ENCODE results near the gene PPP6R2. TPM values are rescaled to one million over a fixed set of nuclear protein-coding genes. Genes with fewer than 3 reads are reported as not detected.

PPP6R2 gene
- total RNA-seq, 3 donors from 2014 or later (not counting 1 experiment from before 2014, with no cell fraction given), result 76.0 to 103 (median 78.1) TPM

DNA sequence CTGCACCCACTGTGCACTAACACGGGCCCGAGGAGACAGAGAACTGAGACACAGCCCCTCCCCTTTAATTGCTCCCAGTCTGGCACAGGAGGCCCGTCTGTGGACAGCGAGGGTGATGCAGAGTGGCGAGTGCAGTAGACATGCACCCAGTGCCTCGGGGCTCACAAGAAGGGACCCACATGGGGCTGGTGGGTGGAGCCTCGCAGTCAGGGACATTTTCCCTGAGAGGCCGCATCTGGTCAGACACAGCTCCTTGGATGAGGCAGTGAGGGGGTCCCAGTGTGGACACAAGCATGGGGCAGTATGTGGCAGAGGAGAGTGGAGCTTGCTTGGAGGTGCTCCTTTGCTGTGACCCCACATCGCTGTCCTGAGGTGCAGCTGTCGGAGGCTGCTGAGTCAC, 76.9 kb downstream of the PPP6R2 start:
- H3K36me3 ChIP-seq (ENCODE audit: control insufficient read depth, insufficient read depth, low read length), result peaks cover 81% of the 10 kb centered on the region
- H3K27me3 ChIP-seq (ENCODE audit: control insufficient read depth, insufficient read depth, low read length), result no peaks in the 10 kb centered on the region
- ATAC-seq (no peak), DNase-seq (no peak)
- H3K9me3 ChIP-seq (ENCODE audit: control insufficient read depth, insufficient read depth, low read length), result no peaks in the 10 kb centered on the region
- TF ChIP-seq, protein P1, sequence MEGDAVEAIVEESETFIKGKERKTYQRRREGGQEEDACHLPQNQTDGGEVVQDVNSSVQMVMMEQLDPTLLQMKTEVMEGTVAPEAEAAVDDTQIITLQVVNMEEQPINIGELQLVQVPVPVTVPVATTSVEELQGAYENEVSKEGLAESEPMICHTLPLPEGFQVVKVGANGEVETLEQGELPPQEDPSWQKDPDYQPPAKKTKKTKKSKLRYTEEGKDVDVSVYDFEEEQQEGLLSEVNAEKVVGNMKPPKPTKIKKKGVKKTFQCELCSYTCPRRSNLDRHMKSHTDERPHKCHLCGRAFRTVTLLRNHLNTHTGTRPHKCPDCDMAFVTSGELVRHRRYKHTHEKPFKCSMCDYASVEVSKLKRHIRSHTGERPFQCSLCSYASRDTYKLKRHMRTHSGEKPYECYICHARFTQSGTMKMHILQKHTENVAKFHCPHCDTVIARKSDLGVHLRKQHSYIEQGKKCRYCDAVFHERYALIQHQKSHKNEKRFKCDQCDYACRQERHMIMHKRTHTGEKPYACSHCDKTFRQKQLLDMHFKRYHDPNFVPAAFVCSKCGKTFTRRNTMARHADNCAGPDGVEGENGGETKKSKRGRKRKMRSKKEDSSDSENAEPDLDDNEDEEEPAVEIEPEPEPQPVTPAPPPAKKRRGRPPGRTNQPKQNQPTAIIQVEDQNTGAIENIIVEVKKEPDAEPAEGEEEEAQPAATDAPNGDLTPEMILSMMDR (IDR thresholded peaks at IDR 0.05), result no peak
- H3K4me3 ChIP-seq (ENCODE audit: low read length), result no peak overlapping the region
- Mint-ChIP-seq H3K4me3 (no peak overlapping the region), H3K27me3 (ENCODE audit: low read depth in 2 of 2) (no peaks in the 10 kb centered on the region), H3K27ac (peak overlapping the region in 1 of 2 donors; percentile 5), H3K36me3 (peaks cover 12% of the 10 kb centered on the region), H3K9me3 (no peaks in the 10 kb centered on the region), H3K4me1 (peaks cover 0 to 3% of the 10 kb centered on the region in 2 donors)
- WGBS (ENCODE audit: insufficient coverage), result 98% methylated on average over 10 of the region's 10 CpGs
- no peaks in the 10 kb centered on the region for H3K4me1 ChIP-seq (ENCODE audit: control insufficient read depth, insufficient read depth, low read length)
- no peak overlapping the region for H3K27ac ChIP-seq (ENCODE audit: low read length)
- intact Hi-C loops (cut with micrococcal nuclease), result no loop called here

DNA sequence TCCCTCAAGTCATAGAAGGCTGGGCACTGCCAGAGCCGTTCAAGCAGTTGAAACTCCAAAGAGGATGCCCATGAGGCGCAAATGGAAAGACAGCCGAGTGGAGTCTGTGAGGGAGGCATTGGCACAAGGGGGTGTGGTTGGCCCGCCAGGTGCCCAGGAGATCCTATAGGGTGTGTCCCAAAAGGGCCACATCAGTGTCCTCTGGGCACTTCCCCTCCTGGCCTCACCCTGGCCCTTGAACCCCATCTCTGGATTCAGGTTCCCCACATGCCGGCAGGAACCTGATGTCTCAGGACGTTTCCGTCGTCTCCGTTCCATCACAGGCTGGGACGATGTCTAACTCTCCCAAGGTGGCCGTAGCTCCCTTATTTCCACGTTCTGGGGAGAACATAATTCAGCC, 77.5 kb downstream of the PPP6R2 start:
- no peak overlapping the region for H3K27ac ChIP-seq (ENCODE audit: low read length)
- H3K36me3 ChIP-seq (ENCODE audit: control insufficient read depth, insufficient read depth, low read length), result peaks cover 82% of the 10 kb centered on the region
- H3K4me3 Mint-ChIP-seq, result no peak overlapping the region
- TF ChIP-seq, protein P1 (IDR thresholded peaks at IDR 0.05), result no peak
- peaks cover 0 to 3% of the 10 kb centered on the region in 2 donors for H3K4me1 Mint-ChIP-seq
- DNase-seq (no peak), ATAC-seq (no peak)
- H3K27me3 Mint-ChIP-seq (ENCODE audit: low read depth in 2 of 2), result no peaks in the 10 kb centered on the region
- H3K9me3 ChIP-seq (ENCODE audit: control insufficient read depth, insufficient read depth, low read length), result no peaks in the 10 kb centered on the region
- no peaks in the 10 kb centered on the region for H3K27me3 ChIP-seq (ENCODE audit: control insufficient read depth, insufficient read depth, low read length)
- WGBS (ENCODE audit: insufficient coverage), result 96% methylated on average over 12 of the region's 12 CpGs
- H3K4me1 ChIP-seq (ENCODE audit: control insufficient read depth, insufficient read depth, low read length), result no peaks in the 10 kb centered on the region
- intact Hi-C loops (cut with micrococcal nuclease), result no loop called here
- no peak overlapping the region for H3K27ac Mint-ChIP-seq
- H3K36me3 Mint-ChIP-seq, result peaks cover 13% of the 10 kb centered on the region
- no peaks in the 10 kb centered on the region for H3K9me3 Mint-ChIP-seq
- H3K4me3 ChIP-seq (ENCODE audit: low read length), result no peak overlapping the region

DNA sequence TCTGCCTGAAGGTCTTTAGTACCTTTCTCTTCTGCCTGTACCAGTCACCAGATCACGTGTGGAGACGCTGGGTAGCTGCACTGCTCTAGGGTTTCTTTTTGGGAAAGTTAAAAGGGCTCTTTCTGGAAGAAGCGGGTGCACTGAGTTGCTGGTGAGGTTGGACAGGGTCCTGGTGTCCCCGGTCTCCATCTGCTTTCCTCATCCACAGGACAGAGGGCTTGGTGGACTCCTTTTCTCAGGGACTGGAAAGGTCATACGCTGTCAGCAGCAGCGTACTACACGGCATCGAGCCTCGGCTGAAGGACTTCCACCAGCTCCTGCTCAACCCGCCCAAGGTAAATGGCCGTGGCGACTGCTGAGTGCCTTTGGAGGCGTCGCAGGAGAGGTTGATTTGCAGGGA, 78.9 kb downstream of the PPP6R2 start:
- Histone ChIP-seq H3K27ac (ENCODE audit: low read length) (no peak overlapping the region), H3K9me3 (ENCODE audit: control insufficient read depth, insufficient read depth, low read length) (no peaks in the 10 kb centered on the region), H3K4me1 (ENCODE audit: control insufficient read depth, insufficient read depth, low read length) (no peaks in the 10 kb centered on the region), H3K36me3 (ENCODE audit: control insufficient read depth, insufficient read depth, low read length) (peaks cover 75% of the 10 kb centered on the region), H3K4me3 (ENCODE audit: low read length) (no peak overlapping the region), H3K27me3 (ENCODE audit: control insufficient read depth, insufficient read depth, low read length) (no peaks in the 10 kb centered on the region)
- DNase-seq (no peak), ATAC-seq (no peak)
- H3K4me3 Mint-ChIP-seq, result no peak overlapping the region
- H3K27ac Mint-ChIP-seq, result no peak overlapping the region
- H3K9me3 Mint-ChIP-seq, result no peaks in the 10 kb centered on the region
- TF ChIP-seq, protein P1 (IDR thresholded peaks at IDR 0.05), result no peak
- peaks cover 13% of the 10 kb centered on the region for H3K36me3 Mint-ChIP-seq
- peaks cover 0 to 3% of the 10 kb centered on the region in 2 donors for H3K4me1 Mint-ChIP-seq
- WGBS (ENCODE audit: insufficient coverage), result 98% methylated on average over 14 of the region's 14 CpGs
- no peaks in the 10 kb centered on the region for H3K27me3 Mint-ChIP-seq (ENCODE audit: low read depth in 2 of 2)
- intact Hi-C loops (cut with micrococcal nuclease), result no loop called here

Measured in natural killer cell (primary cell).